ENCODE data around the gene ASAP2.
"Not testable (repeated sequence)": the region's sequence is repeated elsewhere in the genome, so short reads cannot be mapped to it uniquely, and the experiment has no call there.

The ASAP2 gene

DNA sequence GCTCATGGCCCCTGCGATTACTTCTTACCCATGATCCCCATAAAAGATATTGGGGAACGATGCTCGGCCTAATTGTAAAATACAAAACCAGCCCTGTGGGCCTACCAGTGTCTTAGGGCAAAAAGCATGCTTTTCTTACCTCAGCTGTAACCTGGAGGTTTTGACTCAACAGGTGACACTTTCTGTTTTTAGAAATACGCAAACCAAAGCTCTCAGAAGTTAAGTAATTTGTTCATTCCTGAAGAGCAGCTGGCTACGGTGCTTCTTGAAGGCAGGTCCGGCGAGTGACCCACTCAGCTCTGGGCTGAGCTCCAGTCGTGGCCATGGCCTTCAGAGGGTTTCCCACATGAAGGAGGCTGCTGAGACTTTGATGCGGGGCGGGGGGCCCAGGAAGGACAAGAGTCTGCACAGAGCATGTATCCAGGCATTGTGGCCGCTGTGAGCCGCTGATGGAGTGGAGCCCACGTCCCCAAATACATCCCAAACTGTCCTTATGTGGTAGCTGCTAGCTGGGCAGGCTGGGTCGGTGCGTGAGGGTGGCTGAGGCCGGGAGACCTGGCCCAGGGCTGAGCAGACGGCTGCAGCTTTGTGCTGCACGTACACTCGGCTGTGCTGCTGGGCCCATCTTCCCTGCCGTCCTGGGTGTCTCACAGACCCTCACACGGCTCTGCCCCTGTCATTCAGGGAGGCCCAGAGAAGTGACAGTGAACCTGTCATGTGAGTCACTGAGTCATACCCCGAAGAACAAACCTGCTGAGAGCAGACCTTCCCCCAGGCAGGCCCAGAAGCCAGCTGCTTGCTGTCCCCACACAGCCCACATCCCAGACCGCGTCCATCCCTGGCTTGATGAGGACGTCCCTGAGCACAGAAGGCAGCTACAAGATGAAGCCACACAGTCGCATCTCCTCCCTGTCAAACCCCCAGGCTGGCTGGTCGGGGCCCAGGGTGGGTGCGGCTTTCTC is 182.6 kb downstream of the ASAP2 start:
- DNase-seq: no peak

DNA sequence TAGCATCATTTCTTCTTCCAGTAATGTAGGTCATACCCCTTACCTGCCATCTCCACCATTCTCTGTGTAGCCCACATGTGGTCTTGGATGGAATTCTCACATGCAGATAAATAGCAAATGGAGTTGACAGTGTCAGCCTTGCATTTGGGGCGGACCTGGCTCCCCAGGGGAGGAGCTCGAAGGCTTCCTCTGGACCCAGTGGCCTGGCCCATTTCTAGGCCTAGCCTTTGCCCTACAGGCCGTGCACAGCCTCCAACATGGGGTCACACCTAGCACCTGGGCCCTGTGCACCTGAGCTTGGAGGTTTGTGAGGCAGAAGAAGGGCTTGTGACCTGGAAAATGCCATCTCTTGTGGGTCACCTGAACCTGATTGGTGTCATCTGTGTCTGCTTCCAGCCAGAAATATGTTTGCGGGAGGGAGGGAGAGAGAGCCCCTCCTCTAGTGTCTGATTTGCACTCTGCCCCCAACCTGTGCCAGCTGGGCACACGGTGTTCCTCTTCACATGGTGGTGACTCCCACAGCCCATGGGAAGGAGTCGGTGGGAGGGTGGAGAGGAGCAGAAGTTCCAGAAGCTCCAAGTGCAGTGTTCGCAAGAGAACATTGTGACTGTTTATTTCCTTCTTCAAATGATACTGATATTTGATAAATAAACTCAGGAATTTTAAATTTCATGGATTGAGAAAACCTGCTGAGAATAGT is 183.7 kb downstream of the ASAP2 start:
- DNase-seq: no peak

DNA sequence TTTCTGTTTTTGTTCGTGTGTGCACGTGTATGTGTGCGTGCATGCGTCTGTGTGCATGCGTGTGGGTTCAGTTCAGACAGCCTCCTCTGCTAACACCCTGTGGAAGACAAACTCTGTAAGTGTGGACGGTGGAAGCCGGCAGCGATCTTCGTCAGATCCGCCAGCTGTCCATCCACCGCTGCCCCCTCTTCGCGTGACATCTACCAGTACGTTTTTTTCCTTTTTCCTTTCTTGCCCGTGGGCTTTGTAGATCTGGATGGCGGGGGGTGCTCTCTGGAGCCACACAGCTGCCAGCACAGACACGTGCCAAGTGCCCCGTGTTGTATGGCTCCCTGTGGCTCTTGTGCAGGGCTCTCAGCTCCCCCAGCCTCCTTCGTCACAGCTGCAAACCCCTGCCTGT is 184.4 kb downstream of the ASAP2 start:
- no peak for DNase-seq

DNA sequence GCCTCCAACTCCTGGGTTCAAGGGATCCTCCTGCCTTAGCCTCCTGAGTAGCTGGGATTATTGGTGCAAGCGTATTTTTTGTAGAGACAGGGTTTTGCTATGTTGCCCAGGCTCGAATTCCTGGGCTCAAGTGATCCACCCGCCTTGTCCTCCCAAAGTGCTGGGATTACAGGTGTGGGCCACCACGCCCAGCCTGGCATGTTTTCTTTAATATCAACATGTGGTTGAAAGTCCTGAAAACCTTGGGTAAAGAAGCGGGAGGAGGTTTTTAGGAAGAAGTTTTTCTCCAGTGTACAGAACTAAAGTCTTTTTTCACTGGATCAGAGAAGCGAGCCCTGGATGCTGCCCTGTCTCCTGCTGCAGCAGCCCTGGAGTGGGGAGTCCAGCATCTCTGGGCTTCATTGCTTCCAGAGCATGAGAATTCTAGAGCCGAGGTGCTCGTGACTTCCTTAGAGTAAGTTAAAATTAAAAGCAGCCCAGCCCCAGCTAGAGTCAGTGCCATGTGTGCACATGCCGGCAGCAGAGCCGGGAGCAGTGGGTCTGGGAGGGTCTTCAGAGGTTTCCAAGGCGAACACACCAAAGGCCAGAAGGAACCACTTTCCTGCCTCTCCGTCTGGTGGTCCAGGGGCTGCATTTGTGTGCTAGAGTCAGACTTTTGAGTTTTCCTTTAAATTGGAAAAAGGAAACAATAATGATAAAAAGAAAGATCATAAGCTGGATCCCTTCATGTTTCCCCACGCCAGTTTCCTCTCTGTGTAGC is 185.5 kb downstream of the ASAP2 start:
- DNase-seq: no peak

DNA sequence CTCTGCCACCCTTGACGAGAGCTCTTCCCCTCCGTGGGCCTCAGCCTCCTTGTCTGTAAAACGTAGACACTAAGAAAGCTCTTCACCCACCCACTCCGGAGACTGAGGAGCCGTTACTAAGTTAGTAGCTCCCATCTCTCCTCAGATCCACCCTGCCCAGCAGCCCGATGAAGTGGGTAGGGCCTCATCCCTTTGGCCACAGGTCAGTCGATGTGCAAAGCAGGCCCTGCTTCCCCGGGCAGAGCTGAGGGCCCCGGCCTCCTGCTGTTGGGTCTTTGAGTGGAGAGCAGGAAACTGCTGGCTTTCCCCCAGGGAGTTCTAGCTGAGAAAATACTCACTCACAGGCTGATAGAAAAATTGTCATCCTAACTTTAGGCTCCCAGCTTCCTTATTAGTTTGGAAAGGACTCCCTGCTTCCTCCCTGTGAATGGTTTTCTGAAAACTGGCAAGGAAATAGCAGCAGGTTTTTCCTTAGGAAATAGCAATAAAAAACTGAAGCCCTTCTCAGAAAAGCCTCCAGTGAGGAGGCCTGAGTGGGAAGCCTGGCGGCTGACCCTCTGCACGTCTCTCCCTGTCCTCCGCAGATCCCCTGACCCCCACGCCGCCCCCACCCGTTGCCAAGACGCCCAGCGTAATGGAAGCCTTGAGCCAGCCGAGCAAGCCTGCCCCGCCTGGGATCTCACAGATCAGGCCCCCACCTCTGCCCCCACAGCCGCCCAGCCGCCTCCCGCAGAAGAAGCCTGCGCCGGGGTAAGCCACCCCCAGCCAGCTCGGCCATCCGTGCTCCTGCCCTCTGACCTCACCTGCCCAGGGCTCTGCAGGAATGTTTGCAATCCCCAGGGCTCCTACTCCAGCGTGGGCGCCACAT is 186.5 kb downstream of the ASAP2 start:
- no peak for DNase-seq

DNA sequence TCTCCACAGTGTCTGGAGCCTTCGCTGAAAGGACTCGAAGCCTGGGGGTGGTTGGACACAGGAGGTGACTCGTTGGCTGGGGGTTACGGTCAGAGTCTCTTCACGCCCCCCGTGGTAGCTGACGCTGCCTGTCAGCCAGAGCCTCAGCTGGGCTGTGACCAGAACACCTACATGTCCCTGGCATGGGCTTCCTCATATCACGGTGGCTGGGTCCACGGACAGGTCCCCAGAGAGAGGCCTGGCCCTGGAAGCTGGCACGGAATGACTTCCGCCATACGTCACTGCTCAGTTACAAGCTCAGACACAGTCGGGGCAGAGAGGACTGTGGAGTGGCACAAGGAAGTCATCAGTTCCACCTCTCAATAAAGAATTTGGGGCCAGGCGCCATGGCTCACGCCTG is 188.2 kb downstream of the ASAP2 start:
- DNase-seq: no peak

DNA sequence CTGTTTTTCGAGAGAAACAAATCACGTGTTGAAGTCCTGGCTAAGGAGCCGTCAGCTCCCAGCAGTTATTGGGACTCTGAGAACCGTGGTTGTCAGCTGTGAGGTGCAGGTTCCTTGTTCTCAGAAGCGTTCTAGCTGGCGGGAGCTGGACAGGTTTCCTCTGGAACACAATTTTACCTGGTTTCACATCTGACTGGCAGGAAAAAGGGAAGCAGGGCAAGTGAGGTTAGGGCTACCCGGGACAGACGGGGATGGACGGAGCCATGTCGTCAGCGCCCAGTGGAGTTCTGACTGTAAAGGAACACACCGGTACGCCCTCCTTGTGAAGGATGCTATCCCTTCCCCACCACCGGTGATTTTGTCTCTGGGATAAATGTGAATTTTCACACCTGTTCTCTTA is 190.6 kb downstream of the ASAP2 start:
- DNase-seq: no peak

DNA sequence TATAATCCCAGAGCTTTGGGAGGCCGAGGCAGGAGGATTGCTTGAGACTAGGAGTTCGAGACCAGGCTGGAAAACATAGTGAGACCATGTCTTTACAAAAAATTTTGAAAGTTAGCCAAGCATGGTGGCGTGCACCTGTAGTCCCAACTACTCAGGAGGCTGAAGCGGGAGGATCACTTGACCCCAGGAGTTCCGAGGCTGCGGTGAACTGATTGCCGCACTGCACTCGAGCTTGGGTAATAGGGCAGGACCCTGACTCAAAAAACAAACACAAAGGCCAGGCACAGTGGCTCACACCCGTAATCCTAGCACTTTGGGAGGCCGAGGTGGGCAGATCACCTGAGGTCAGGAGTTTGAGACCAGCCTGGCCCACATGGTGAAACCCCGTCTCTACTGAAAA is 191.6 kb downstream of the ASAP2 start:
- not testable (repeated sequence) for DNase-seq

DNA sequence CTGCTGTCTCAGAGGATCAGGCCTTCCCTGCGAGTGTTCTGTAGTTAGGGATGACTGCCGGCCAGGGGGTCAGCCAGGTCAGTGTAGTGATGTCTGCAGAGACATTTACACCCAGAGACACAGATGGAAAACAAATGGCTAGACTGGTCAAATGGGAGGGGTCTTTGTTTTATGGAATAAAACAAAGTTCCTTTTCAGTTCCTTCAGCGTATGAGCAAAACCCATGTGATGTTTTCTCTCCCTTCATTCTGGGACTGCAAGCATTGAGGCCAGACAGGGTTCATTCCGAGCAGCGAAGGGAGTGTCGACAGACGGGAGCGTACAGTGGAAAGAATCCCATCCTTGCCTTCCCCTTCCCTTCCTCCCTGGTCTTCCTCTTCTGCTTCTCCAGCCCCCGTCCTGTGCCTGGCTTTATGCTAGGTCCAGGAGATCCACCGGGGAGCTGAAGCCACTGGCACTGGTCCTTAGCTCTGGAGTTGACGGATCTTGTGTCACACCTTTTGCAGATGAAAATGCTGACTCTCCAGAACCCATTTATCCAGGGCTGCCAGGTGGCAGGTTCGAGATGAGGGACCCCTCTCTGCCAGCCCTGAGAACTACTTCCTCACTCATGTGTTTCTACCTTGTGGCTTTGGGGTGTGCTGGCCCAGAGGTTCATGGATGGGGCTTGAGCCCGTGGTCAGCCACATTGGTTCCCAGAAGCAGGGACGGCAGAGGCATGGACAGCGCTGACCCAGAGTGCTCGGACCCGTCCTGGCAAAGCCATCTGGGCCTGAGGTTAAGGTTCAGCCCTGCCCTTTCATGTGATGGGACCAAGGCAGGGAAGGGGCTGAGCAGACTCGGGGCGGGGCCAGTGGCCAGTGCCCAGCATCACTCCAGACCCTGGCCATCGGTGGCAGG is 192.5 kb downstream of the ASAP2 start:
- DNase-seq: no peak

DNA sequence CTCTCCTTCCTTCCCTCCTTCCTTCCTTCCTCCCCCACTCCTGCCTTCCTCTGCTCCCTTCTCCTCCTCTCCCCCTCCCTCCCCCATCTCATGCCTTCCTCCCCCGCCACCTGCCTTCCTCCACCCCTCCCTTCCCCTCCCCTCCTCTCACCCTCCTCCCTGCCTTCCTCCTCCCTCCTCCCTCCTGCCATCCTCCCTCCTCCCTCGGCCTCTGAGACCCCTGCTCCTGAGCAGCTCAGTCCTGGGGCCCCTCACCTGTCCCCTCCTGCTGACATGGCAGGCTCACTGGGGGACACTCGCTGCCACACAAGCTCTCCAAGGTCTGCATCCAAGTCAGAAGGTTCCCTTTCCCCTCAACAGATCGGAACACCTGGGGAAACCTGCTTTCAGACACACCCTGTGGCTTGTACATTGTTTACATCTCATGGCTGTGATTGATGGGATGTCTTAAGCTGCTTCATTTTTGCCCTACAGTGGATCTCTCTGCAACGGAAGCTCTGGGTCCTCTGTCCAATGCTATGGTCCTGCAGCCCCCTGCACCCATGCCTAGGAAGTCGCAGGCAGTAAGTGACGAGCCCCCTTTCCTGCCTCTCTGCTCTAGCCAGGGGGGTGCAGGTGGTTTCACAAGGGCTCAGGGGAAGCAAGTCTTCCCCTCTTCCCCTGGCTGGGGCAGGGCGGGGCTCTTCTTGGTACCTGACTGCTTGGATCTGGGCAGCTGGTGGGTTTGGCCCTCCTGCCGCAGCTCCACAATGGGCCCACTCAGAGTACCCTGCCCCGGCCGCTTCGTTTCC is 193.9 kb downstream of the ASAP2 start:
- no peak for DNase-seq

DNA sequence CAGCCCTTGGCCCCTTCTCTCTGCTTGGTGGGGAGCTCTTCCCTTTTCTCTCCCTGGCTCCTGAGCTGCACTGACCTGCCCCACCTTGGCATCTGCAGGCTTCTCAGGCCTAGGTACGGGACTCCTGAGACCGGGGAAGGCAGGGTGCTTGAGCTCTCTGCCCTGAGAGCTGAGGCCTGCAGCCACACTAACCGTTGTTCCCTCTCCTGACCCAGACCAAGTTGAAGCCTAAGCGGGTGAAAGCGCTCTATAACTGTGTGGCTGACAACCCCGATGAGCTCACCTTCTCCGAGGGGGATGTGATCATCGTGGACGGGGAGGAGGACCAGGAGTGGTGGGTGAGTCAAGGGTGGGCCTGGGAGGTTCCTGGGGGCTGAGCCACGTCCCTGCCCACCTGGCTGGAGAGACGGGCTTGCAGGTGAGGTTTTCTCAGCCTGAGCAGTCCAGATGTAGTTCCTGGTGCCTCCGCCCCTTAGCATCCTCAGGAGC is 194.5 kb downstream of the ASAP2 start:
- DNase-seq: no peak

DNA sequence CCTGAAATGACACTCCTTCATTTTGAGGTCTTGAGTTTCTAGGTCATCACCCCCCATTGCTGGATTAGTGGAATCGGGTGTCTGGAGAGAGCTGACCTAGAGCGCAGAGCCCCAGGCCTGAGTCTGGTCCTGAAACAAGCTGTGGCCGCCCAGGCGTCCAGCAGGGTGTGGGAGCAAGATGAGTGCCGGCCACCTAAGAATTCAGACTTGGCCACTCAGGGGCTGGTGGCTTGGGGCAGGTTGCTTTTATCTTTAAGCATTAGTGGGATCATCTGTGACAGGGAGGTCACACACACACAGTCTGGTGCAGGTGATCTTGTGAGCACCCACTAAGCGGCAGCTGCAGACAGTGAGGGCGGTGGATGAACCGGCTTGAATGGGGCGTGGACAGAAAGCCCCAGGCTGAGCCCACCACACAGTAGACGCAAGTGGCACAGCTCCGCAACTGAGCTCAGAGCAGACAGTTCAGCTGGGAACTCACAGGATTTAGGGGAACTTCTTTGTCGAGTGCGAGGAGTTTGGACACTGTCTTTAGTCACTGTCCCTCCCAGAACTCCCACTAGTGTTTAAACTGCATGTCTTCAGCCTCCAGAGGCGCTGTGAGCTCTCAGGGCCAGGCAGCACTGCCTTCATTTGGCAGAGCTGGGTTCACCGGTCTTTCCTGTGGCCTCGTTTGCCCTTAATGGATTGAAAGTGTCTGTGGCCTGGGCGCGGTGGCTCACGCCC is 195.2 kb downstream of the ASAP2 start:
- DNase-seq: no peak

DNA sequence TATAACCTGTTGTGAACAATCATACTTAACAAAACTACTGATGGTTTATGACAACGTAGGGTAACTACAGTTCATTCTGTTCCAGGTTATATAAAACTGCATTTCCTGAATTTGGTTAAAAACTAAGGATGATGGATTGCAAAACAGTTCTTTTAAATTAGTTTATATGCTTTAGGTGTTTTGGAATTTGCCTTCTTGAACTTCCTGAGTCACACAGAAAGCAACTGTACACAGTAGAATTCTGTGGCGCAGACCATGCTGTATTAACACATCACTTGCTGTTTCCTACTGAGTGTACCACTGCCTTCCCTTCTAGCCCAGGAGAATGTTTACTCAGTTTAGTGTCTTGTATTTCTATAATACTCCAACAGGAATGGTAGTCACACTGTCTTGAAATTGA is 197.3 kb downstream of the ASAP2 start:
- DNase-seq: no peak

DNA sequence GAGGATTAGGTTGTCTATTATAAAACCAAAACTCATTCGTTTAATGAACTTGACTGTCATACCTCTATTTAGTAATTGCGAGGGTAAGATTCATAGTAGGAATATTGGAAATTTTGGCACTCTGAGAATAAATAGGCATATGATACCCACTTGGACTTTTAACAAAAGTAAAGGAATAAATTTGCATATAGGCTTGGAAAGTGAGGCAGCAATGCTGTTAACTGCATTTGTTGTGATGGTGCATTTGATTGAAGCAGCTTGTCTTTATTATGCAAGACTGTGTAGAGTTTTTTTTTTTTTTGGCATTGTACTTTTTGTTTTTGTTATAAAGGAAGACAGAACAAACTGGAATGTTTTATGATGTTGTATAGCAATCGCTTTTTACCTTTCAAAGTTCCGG is 197.8 kb downstream of the ASAP2 start:
- DNase-seq: no peak

DNA sequence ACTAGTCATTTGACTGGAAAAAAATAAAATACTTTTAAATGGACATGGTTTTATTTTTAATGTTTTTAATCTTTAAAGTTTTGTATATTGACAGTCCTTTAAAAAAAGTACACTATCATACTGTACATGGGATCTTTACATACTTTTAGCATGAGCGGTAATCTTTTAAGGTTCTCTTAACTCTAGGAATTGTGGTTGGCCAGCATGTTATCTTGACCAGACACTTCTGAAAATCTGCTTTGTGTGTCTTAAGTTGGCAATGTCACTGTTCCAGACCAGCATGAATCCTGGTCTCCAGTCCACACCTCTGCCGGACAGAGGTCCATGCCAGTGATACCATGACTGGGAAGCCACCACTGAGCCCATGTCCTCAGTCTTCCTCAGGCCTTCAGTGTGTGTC is 199.0 kb downstream of the ASAP2 start:
- no peak for DNase-seq

DNA sequence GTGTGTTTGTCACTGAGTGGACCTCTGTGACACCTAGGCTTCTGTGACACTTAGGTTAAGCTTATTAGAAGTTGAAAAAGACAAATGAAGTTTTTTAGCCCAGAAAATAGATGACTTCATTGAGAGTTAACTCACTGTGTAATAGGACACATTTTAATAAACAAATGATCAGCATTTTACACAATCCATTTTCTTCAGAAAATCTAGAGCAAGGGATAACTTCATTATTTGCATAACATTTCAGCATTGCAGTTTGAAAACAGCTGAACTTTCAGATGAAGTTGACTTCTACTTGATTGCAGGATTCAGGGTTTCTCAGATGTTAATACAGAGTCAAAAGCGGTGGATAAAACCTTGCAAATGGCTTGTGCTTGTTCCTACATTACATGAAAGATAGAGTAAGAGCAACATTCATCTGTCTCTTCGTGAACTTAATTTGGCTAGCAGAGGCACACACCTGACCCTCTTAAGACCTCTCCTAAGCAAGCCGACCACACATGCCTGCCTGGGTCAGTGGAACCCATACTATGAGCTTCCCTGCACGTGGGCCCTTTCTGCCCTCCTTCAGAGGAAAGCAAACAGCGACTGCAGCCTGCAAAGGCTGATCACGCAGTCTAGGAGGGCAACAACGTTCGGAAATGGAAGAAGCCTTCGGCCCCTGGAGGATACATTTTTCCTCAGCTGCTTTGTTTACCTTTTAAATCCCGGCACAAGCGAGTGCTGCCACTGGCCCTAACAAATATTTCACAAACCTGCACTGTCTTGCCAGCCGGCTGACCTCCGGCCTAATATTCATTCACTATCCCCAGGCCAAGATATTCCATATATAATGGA is 200.1 kb downstream of the ASAP2 start:
- no peak for DNase-seq

DNA sequence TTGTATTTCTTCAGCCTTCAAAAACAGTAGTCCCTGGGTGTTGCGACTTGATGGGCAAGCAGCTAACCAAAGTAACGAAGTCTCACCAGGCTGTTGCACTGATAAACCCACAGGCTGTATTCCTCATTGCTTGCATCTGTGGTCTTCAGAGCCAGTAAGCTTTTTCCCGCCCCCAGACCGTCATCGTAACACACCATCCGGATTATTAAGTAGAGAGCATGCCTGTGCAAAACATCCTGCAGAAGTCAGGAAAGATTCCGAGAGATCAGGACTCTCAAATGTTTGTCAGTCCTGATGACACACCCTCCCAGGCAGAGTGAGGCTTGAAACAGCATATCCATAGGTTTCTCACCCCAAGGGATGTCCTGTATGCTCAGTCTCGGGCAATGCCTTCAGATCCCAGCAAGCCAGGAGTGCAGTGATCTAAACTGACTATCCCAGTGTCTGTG is 200.8 kb downstream of the ASAP2 start:
- no peak for DNase-seq

DNA sequence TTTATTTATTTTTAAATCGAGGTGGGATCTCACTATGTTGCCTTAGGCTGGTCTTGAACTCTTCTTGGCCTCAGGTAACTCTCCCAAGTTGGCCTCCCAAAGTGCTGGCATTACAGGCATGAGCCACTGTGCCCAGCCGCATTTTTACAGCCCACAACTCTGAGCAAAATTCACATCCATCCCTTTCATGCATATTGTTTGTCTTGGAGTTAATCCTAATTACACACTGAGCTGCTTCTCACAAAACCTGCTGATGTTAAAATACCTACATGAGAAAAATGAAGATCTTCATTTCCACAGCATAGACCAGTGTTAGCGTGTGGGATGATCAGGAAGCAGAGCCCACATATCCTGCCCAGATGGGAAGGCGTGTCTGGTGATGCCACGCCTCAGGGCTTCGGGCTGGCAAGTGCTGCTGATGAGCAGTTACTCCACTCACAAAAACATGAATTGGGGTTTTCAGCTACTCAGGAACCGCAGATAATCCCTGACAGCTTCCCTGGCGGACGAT is 202.1 kb downstream of the ASAP2 start:
- DNase-seq: no peak
